Ishikawa (cell line): ENCODE measurements around the gene TTLL1.

Experiments used
- CEBPB ChIP-seq: IDR thresholded peaks from 2 replicates; pipeline ENCODE4 v1.6.1; 2012
- CREB1 ChIP-seq: IDR thresholded peaks from 2 replicates; pipeline ENCODE4 v1.6.1; 2012; ENCODE audit warnings: low read depth
- EGR1 ChIP-seq: IDR thresholded peaks from 2 replicates; pipeline ENCODE4 v1.6.1; 2012
- EP300 ChIP-seq: IDR thresholded peaks from 2 replicates; pipeline ENCODE4 v1.6.1; 2012; ENCODE audit warnings: borderline replicate concordance
- FOXM1 ChIP-seq: IDR thresholded peaks from 2 replicates; pipeline ENCODE4 v1.6.1; 2012; ENCODE audit warnings: low read depth, borderline replicate concordance
- MAX ChIP-seq: IDR thresholded peaks from 2 replicates; pipeline ENCODE4 v1.6.1; 2012
- NFIC ChIP-seq: IDR thresholded peaks from 2 replicates; pipeline ENCODE4 v1.6.1; 2012
- RAD21 ChIP-seq: IDR thresholded peaks from 2 replicates; pipeline ENCODE4 v1.6.1; 2012; ENCODE audit warnings: low read depth
- REST ChIP-seq: IDR thresholded peaks from 2 replicates; pipeline ENCODE4 v1.6.1; 2012; ENCODE audit warnings: low read depth, mild to moderate bottlenecking
- TAF1 ChIP-seq: IDR thresholded peaks from 2 replicates; pipeline ENCODE4 v1.6.1; 2012; ENCODE audit warnings: low read depth, mild to moderate bottlenecking
- TCF12 ChIP-seq: IDR thresholded peaks from 2 replicates; pipeline ENCODE4 v1.6.1; 2012; ENCODE audit warnings: low read depth
- TEAD4 ChIP-seq: IDR thresholded peaks from 2 replicates; pipeline ENCODE4 v1.6.1; 2012
- USF1 ChIP-seq: IDR thresholded peaks from 2 replicates; pipeline ENCODE4 v1.6.1; 2012
- YY1 ChIP-seq: IDR thresholded peaks from 2 replicates; pipeline ENCODE4 v1.6.1; 2012; ENCODE audit warnings: low read depth
- ZBTB7A ChIP-seq: IDR thresholded peaks from 2 replicates; pipeline ENCODE4 v1.6.1; 2012; ENCODE audit warnings: low read depth

TTLL1 gene

GRCh38 chr22:43088984-43089717, at the start of gene TTLL1:
TTLL1 (minus strand) TSS chr22:43089391; CDS start chr22:43075586, 13,805 bp downstream.
- TF ChIP-seq EGR1 (peak; percentile 63), TEAD4 (no peak), TCF12 (peak; percentile 55; the same call in 1 of the 2 replicates), FOXM1 (no peak), CEBPB (no peak), USF1 (peak; percentile 63), YY1 (0 out of 2 replicates have a peak, but pooled peaks have one; percentile 20), NFIC (no peak), CREB1 (no peak), TAF1 (peak; percentile 48; the same call in 1 of the 2 replicates), EP300 (no peak), REST (no peak), RAD21 (no peak), ZBTB7A (no peak), MAX (peak; percentile 71)

- TF ChIP-seq RAD21 (no peak), YY1 (no peak), ZBTB7A (no peak), REST (no peak), CREB1 (no peak), USF1 (no peak), NFIC (no peak)
Observed at GRCh38 chr22:43136801-43137200, 47.6 kb upstream of the TTLL1 start.

- TF ChIP-seq RAD21 = peak; percentile 48; the same call in 1 of the 2 replicates
- no peak for TF ChIP-seq YY1
Observed at GRCh38 chr22:43136255-43136654, 47.1 kb upstream of the TTLL1 start.

GRCh38 chr22:43135565-43135964, 46.4 kb upstream of the TTLL1 start:
- no peak for TF ChIP-seq YY1
- no peak for TF ChIP-seq NFIC
- no peak for TF ChIP-seq TCF12
- no peak for TF ChIP-seq CREB1
- TF ChIP-seq MAX = no peak
- TF ChIP-seq EGR1 = no peak
- no peak for TF ChIP-seq ZBTB7A
- TF ChIP-seq FOXM1 = no peak
- TF ChIP-seq TAF1 = no peak
- TF ChIP-seq USF1 = no peak
- no peak for TF ChIP-seq EP300
- no peak for TF ChIP-seq CEBPB
- no peak for TF ChIP-seq REST
- no peak for TF ChIP-seq RAD21
- TF ChIP-seq TEAD4 = no peak
